HG02763 (cell line): ENCODE data around the gene DDIT4.
A peak's percentile ranks its signal among the peaks of the same experiment; 100 is the strongest.
"Not testable (repeated sequence)": the region's sequence is repeated elsewhere in the genome, so short reads cannot be mapped to it uniquely, and the experiment has no call there.

Experiments used
- ATAC-seq: cut with Tn5 transposase; IDR thresholded peaks from one replicate; pipeline ENCODE4 v1.9.1; 2021; ENCODE audit warnings: mild to moderate bottlenecking, moderate library complexity; ENCODE audit not compliant: unreplicated experiment

DDIT4 gene

GRCh38 chr10:72273410-72274212 lies at the start of gene DDIT4:
Gene DDIT4 (plus strand): TSS chr10:72273924. CDS start chr10:72274217, 293 bp downstream.
- peak; percentile 82 for ATAC-seq

GRCh38 chr10:72224191-72224590 lies 49.5 kb upstream of the DDIT4 start:
- not testable (repeated sequence) for ATAC-seq

- no peak for ATAC-seq
Observed at GRCh38 chr10:72226418-72227027, 47.2 kb upstream of the DDIT4 start.

- ATAC-seq: no peak
Observed at GRCh38 chr10:72227826-72228225, 45.9 kb upstream of the DDIT4 start.

- no peak for ATAC-seq
Observed at GRCh38 chr10:72228318-72228751, 45.4 kb upstream of the DDIT4 start.

- ATAC-seq: no peak
Observed at GRCh38 chr10:72229261-72230251, 44.2 kb upstream of the DDIT4 start.

- ATAC-seq: no peak
Observed at GRCh38 chr10:72233621-72234020, 40.1 kb upstream of the DDIT4 start.

GRCh38 chr10:72234560-72235095 lies 39.1 kb upstream of the DDIT4 start:
- ATAC-seq: no peak

GRCh38 chr10:72235544-72236279 lies 38.0 kb upstream of the DDIT4 start:
- no peak for ATAC-seq

GRCh38 chr10:72238392-72239175 lies 35.1 kb upstream of the DDIT4 start:
- no peak for ATAC-seq

- ATAC-seq: no peak
Observed at GRCh38 chr10:72239409-72239808, 34.3 kb upstream of the DDIT4 start.

- no peak for ATAC-seq
Observed at GRCh38 chr10:72240371-72240770, 33.4 kb upstream of the DDIT4 start.

- ATAC-seq: no peak
Observed at GRCh38 chr10:72241691-72242252, 32.0 kb upstream of the DDIT4 start.

- no peak for ATAC-seq
Observed at GRCh38 chr10:72242675-72243074, 31.0 kb upstream of the DDIT4 start.

- no peak for ATAC-seq
Observed at GRCh38 chr10:72243822-72244437, 29.8 kb upstream of the DDIT4 start.

GRCh38 chr10:72244573-72245038 lies 29.1 kb upstream of the DDIT4 start:
- no peak for ATAC-seq

- ATAC-seq: no peak
Observed at GRCh38 chr10:72245949-72246525, 27.7 kb upstream of the DDIT4 start.

- peak; percentile 81 for ATAC-seq
Observed at GRCh38 chr10:72248468-72249151, 25.1 kb upstream of the DDIT4 start.
